HG03460 (cell line): ENCODE measurements around the gene IL10RB.
"Not testable (repeated sequence)": the region's sequence is repeated elsewhere in the genome, so short reads cannot be mapped to it uniquely, and the experiment has no call there.

Experiments
- ATAC-seq: cut with Tn5 transposase; IDR thresholded peaks from one replicate; pipeline ENCODE4 v1.9.1; 2021; ENCODE audit not compliant: unreplicated experiment

IL10RB gene

GRCh38 chr21:33300701-33301631 lies 34.8 kb downstream of the IL10RB start:
- ATAC-seq, result no peak

- ATAC-seq, result no peak
Measured at GRCh38 chr21:33301632-33302002, 35.5 kb downstream of the IL10RB start.

GRCh38 chr21:33302055-33302454 lies 35.9 kb downstream of the IL10RB start:
- no peak for ATAC-seq

GRCh38 chr21:33302796-33303195 lies 36.6 kb downstream of the IL10RB start:
- ATAC-seq, result no peak

GRCh38 chr21:33305344-33305671 lies 39.1 kb downstream of the IL10RB start:
- no peak for ATAC-seq

- ATAC-seq, result no peak
Measured at GRCh38 chr21:33305938-33306337, 39.8 kb downstream of the IL10RB start.

- ATAC-seq, result peak; percentile 83
Measured at GRCh38 chr21:33308586-33309490, 42.7 kb downstream of the IL10RB start.

GRCh38 chr21:33309778-33310177 lies 43.6 kb downstream of the IL10RB start:
- no peak for ATAC-seq

GRCh38 chr21:33312121-33312520 lies 46.0 kb downstream of the IL10RB start:
- ATAC-seq, result no peak

GRCh38 chr21:33313183-33313582 lies 47.0 kb downstream of the IL10RB start:
- ATAC-seq, result no peak

GRCh38 chr21:33313611-33314010 lies 47.4 kb downstream of the IL10RB start:
- ATAC-seq, result no peak

- no peak for ATAC-seq
Measured at GRCh38 chr21:33314111-33314510, 47.9 kb downstream of the IL10RB start.

- ATAC-seq, result no peak
Measured at GRCh38 chr21:33315946-33316710, 50.0 kb downstream of the IL10RB start.

GRCh38 chr21:33317145-33317544 lies 51.0 kb downstream of the IL10RB start:
- no peak for ATAC-seq

- no peak for ATAC-seq
Measured at GRCh38 chr21:33317786-33318486, 51.8 kb downstream of the IL10RB start.

- ATAC-seq, result not testable (repeated sequence)
Measured at GRCh38 chr21:33321005-33321404, 54.8 kb downstream of the IL10RB start.

- ATAC-seq, result not testable (repeated sequence)
Measured at GRCh38 chr21:33323610-33324009, 57.4 kb downstream of the IL10RB start.

- peak; percentile 83 for ATAC-seq
Measured at GRCh38 chr21:33324291-33325221, 58.4 kb downstream of the IL10RB start, which contains the start of gene IFNAR1. TSS of gene IFNAR1 (plus strand) at chr21:33324970. CDS start at chr21:33325056, 86 bp downstream.
